ENCODE measurements around the gene EEF1AKMT4. TPM values are rescaled to one million over a fixed set of nuclear protein-coding genes. Genes with fewer than 3 reads are reported as not detected.

EEF1AKMT4 gene
- total RNA-seq, 1 experiment from 2014 or later: 11.6 TPM

GRCh38 chr3:184236636-184237035 lies 12.8 kb upstream of the EEF1AKMT4 start:
- intact Hi-C loops (cut with micrococcal nuclease; ENCODE audit: unreplicated experiment): no loop called here
- BruUV-seq (replicated peaks): no TSS peak
- Mint-ChIP-seq H3K27me3 (ENCODE audit: unreplicated experiment) (peaks cover 54% of the 10 kb centered on the region), H3K9me3 (ENCODE audit: low read depth, unreplicated experiment) (no peaks in the 10 kb centered on the region), H3K4me3 (ENCODE audit: low read depth, unreplicated experiment) (no peak overlapping the region), H3K4me1 (ENCODE audit: low read depth, unreplicated experiment) (peaks cover 11% of the 10 kb centered on the region), H3K27ac (ENCODE audit: unreplicated experiment) (no peak overlapping the region), H3K36me3 (ENCODE audit: insufficient read depth, unreplicated experiment) (peaks cover 9% of the 10 kb centered on the region)
- CTCF ChIA-PET: interaction anchor here (0.5 kb wide), 1 partner anchor 388 kb away, joined by 4 read pairs; no protein-coding TSS in a partner anchor
- DNase-seq: no peak
- TF ChIP-seq CTCF (IDR thresholded peaks at IDR 0.05; ENCODE audit: unreplicated experiment): no peak

- intact Hi-C loops (cut with micrococcal nuclease; ENCODE audit: unreplicated experiment): no loop called here
Observed at GRCh38 chr3:184237211-184237610, 12.3 kb upstream of the EEF1AKMT4 start.

GRCh38 chr3:184237807-184238206 lies 11.7 kb upstream of the EEF1AKMT4 start:
- BruUV-seq (replicated peaks): no TSS peak
- CTCF ChIA-PET: interaction anchor here (0.6 to 1.1 kb wide), 4 partner anchors 11 to 341 kb away, joined by 3 to 5 read pairs (median 4); no protein-coding TSS in a partner anchor
- Mint-ChIP-seq H3K27me3 (ENCODE audit: unreplicated experiment) (peaks cover 42% of the 10 kb centered on the region), H3K4me1 (ENCODE audit: low read depth, unreplicated experiment) (peaks cover 11% of the 10 kb centered on the region), H3K4me3 (ENCODE audit: low read depth, unreplicated experiment) (no peak overlapping the region), H3K9me3 (ENCODE audit: low read depth, unreplicated experiment) (no peaks in the 10 kb centered on the region), H3K27ac (ENCODE audit: unreplicated experiment) (no peak overlapping the region), H3K36me3 (ENCODE audit: insufficient read depth, unreplicated experiment) (peaks cover 21% of the 10 kb centered on the region)
- no peak for DNase-seq
- intact Hi-C loops (cut with micrococcal nuclease; ENCODE audit: unreplicated experiment): no loop called here
- no peak for TF ChIP-seq CTCF (IDR thresholded peaks at IDR 0.05; ENCODE audit: unreplicated experiment)

More at GRCh38 chr3:184237211-184237610, 12.3 kb upstream of the EEF1AKMT4 start:
- peaks cover 15% of the 10 kb centered on the region for H3K36me3 Mint-ChIP-seq (ENCODE audit: insufficient read depth, unreplicated experiment)
- H3K4me1 Mint-ChIP-seq (ENCODE audit: low read depth, unreplicated experiment): peaks cover 11% of the 10 kb centered on the region
- TF ChIP-seq CTCF (IDR thresholded peaks at IDR 0.05; ENCODE audit: unreplicated experiment): no peak
- H3K27ac Mint-ChIP-seq (ENCODE audit: unreplicated experiment): no peak overlapping the region
- DNase-seq: no peak
- H3K27me3 Mint-ChIP-seq (ENCODE audit: unreplicated experiment): peaks cover 48% of the 10 kb centered on the region
- CTCF ChIA-PET: interaction anchor here (0.7 to 1.1 kb wide), 3 partner anchors 11 to 341 kb away, joined by 3 to 4 read pairs (median 3); no protein-coding TSS in a partner anchor
- no TSS peak for BruUV-seq (replicated peaks)
- no peak overlapping the region for H3K4me3 Mint-ChIP-seq (ENCODE audit: low read depth, unreplicated experiment)
- no peaks in the 10 kb centered on the region for H3K9me3 Mint-ChIP-seq (ENCODE audit: low read depth, unreplicated experiment)

GRCh38 chr3:184238246-184238818 lies 11.1 kb upstream of the EEF1AKMT4 start:
- CTCF ChIA-PET: interaction anchor here (0.6 to 1.1 kb wide), 3 partner anchors 12 to 232 kb away, joined by 3 to 5 read pairs (median 4); no protein-coding TSS in a partner anchor
- Mint-ChIP-seq H3K27ac (ENCODE audit: unreplicated experiment) (no peak overlapping the region), H3K27me3 (ENCODE audit: unreplicated experiment) (peaks cover 39% of the 10 kb centered on the region), H3K4me3 (ENCODE audit: low read depth, unreplicated experiment) (no peak overlapping the region), H3K36me3 (ENCODE audit: insufficient read depth, unreplicated experiment) (peaks cover 23% of the 10 kb centered on the region), H3K9me3 (ENCODE audit: low read depth, unreplicated experiment) (no peaks in the 10 kb centered on the region), H3K4me1 (ENCODE audit: low read depth, unreplicated experiment) (peaks cover 11% of the 10 kb centered on the region)
- BruUV-seq (replicated peaks): no TSS peak
- intact Hi-C loops (cut with micrococcal nuclease; ENCODE audit: unreplicated experiment): no loop called here
- no peak for TF ChIP-seq CTCF (IDR thresholded peaks at IDR 0.05; ENCODE audit: unreplicated experiment)
- DNase-seq: no peak

Measured in Calu3 (cell line).